GM23248 (cell line): Measurements from ENCODE around the gene TSPEAR.

ENCODE experiments used
- EZH2 ChIP-seq: fragments of 200-600 bp; sonication (generic); IDR thresholded peaks from 2 replicates; pipeline ENCODE4 v1.6.1; 2018; ENCODE audit warnings: antibody characterized with exemption, mild to moderate bottlenecking; ENCODE audit not compliant: insufficient read depth, poor library complexity, severe bottlenecking
- EZH2phosphoT487 ChIP-seq: fragments of 200-600 bp; sonication (generic); IDR thresholded peaks from 2 replicates; pipeline ENCODE4 v1.6.1; 2018; ENCODE audit warnings: antibody characterized with exemption, moderate library complexity, mild to moderate bottlenecking, low read depth; ENCODE audit not compliant: insufficient read depth

- TF ChIP-seq EZH2, result no peak
- TF ChIP-seq EZH2phosphoT487, result no peak
Measured at GRCh38 chr21:44477131-44477530, 234.2 kb downstream of the TSPEAR start.
